HG03196 (cell line): ENCODE data around the gene SYDE2.

Experiments
- ATAC-seq: cut with Tn5 transposase; IDR thresholded peaks from one replicate; pipeline ENCODE4 v1.9.1; 2021; ENCODE audit not compliant: unreplicated experiment

The SYDE2 gene

GRCh38 chr1:85125891-85126290 is 74.9 kb downstream of the SYDE2 start:
- ATAC-seq: no peak

- ATAC-seq: no peak
These were observed 76.7 kb downstream of the SYDE2 start for GRCh38 chr1:85124091-85124490.

- no peak for ATAC-seq
These were observed 78.6 kb downstream of the SYDE2 start for GRCh38 chr1:85122169-85122568.

GRCh38 chr1:85121744-85122143 is 79.1 kb downstream of the SYDE2 start:
- ATAC-seq: no peak

- no peak for ATAC-seq
These were observed 82.1 kb downstream of the SYDE2 start for GRCh38 chr1:85118751-85119150.

- no peak for ATAC-seq
These were observed 84.0 kb downstream of the SYDE2 start for GRCh38 chr1:85116856-85117255.

- ATAC-seq: no peak
These were observed 84.9 kb downstream of the SYDE2 start for GRCh38 chr1:85115933-85116332.

- ATAC-seq: no peak
These were observed 89.1 kb downstream of the SYDE2 start for GRCh38 chr1:85111695-85112094.

GRCh38 chr1:85109475-85109874 is 91.3 kb downstream of the SYDE2 start:
- no peak for ATAC-seq
